ENCODE measurements around the gene DHPS. TPM values are rescaled to one million over a fixed set of nuclear protein-coding genes. Genes with fewer than 3 reads are reported as not detected.

Gene DHPS
- total and polyA plus RNA-seq, 2 experiments from 2014 or later: 50.9 to 68.4 TPM

DNA sequence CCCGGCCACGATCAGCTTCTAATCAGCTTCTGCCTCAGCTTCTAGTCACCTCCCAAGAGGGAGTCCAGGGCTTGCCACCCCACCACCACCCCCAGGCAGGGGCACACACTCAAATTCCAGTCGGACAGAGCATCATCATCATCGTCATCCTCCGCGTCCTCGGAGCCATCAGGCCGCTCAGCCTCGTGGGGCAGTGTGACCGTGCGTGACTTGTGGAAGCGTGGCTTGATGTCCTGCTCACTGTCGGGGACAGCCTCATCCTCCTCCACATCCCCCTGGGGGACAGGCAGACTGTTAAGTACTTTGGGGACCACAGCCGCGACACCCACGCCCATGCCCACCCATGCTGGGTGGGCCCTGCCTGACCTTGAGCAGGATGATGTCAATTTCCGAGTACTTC lies 29.5 kb upstream of the DHPS start:
- H4K20me1 ChIP-seq (ENCODE audit: insufficient read depth): no peaks in the 10 kb centered on the region
- in situ Hi-C loops (cut with MboI): no loop called here
- no peak overlapping the region for H2AFZ ChIP-seq
- H3K4me3 ChIP-seq: no peak overlapping the region
- no peak overlapping the region for H3K4me2 ChIP-seq (ENCODE audit: unreplicated experiment)
- peaks cover 63% of the 10 kb centered on the region for H3K79me2 ChIP-seq (ENCODE audit: insufficient read depth)
- DNase-seq: no peak
- no peaks in the 10 kb centered on the region for H3K27me3 ChIP-seq (replicated peaks; ENCODE audit: insufficient read depth)
- H3K9me3 ChIP-seq (ENCODE audit: low read depth): no peaks in the 10 kb centered on the region
- no peaks in the 10 kb centered on the region for H3K4me1 ChIP-seq (ENCODE audit: insufficient read depth)
- H3K9me2 ChIP-seq (ENCODE audit: insufficient read depth): no peaks in the 10 kb centered on the region
- no peaks in the 10 kb centered on the region for H3F3A ChIP-seq (ENCODE audit: insufficient read depth)
- WGBS, 2 experiments (ENCODE audit: low coverage in 1 of 2, low lambda C conversion rate in 2 of 2, missing lambda C conversion rate in 2 of 2): 86 to 89% methylated on average over 17 of the region's 17 CpGs
- H3K36me3 ChIP-seq (ENCODE audit: low read depth): peaks cover 67% of the 10 kb centered on the region
- H3K9ac ChIP-seq: no peak overlapping the region
- no peak overlapping the region for H3K27ac ChIP-seq
- TF ChIP-seq EZH2phosphoT487 (IDR thresholded peaks at IDR 0.05; ENCODE audit: insufficient read depth, low read depth): no peak
- no peak for TF ChIP-seq EZH2 (IDR thresholded peaks at IDR 0.05; ENCODE audit: insufficient read depth, poor library complexity, severe bottlenecking)

DNA sequence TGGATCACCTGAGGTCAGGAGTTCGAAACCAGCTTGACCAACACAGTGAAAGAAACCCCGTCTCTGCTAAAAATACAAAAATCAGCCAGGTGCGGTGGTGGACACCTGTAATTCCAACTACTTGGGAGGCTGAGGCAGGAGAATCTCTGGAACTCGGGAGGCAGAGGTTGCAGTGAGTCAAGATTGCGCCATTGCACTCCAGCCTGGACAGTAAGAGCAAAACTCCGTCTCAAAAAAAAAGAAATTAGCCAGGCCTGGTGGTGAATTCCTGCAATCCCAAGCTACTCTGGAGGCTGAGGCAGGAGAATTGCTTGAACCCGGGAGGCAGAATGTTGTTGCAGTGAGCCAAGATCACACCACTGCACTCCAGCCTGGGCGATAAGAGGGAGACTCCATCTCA lies 27.0 kb upstream of the DHPS start:
- Histone ChIP-seq H3K27me3 (replicated peaks; ENCODE audit: insufficient read depth) (no peaks in the 10 kb centered on the region), H3K4me3 (no peak overlapping the region), H3K9me2 (ENCODE audit: insufficient read depth) (no peaks in the 10 kb centered on the region), H3K4me1 (ENCODE audit: insufficient read depth) (no peaks in the 10 kb centered on the region), H2AFZ (no peak overlapping the region), H3K9ac (no peak overlapping the region), H3K79me2 (ENCODE audit: insufficient read depth) (peaks cover 38% of the 10 kb centered on the region), H3K4me2 (ENCODE audit: unreplicated experiment) (no peak overlapping the region), H3K27ac (no peak overlapping the region), H3F3A (ENCODE audit: insufficient read depth) (no peaks in the 10 kb centered on the region), H4K20me1 (ENCODE audit: insufficient read depth) (no peaks in the 10 kb centered on the region), H3K36me3 (ENCODE audit: low read depth) (peaks cover 60% of the 10 kb centered on the region), H3K9me3 (ENCODE audit: low read depth) (no peaks in the 10 kb centered on the region)
- no peak for DNase-seq
- WGBS, 2 experiments (ENCODE audit: low coverage in 1 of 2, low lambda C conversion rate in 2 of 2, missing lambda C conversion rate in 2 of 2): 87 to 91% methylated on average over 8 of the region's 8 CpGs
- no peak for TF ChIP-seq EZH2phosphoT487 (IDR thresholded peaks at IDR 0.05; ENCODE audit: insufficient read depth, low read depth)
- no peak for TF ChIP-seq EZH2 (IDR thresholded peaks at IDR 0.05; ENCODE audit: insufficient read depth, poor library complexity, severe bottlenecking)
- in situ Hi-C loops (cut with MboI): no loop called here

DNA sequence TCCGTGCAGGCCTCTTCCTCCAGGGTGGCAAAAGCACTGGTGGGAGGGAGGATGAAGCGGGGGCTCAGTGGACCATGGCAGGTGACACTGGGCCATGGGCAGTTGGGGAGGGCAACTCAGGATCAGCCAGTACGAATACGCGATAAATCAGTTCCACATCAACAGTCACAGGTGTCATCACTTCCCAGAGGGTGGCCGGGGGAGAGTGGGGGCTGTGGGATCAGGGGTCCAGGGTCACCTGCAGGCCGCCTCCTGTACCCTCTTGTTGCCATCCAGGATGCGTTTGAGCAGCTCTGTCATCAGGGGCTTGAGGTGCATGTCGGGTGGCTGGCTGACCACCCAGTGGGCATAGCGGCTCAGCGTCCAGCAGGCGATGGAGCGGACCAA lies 24.6 kb upstream of the DHPS start:
- Histone ChIP-seq H3K36me3 (ENCODE audit: low read depth) (peaks cover 61% of the 10 kb centered on the region), H4K20me1 (ENCODE audit: insufficient read depth) (no peaks in the 10 kb centered on the region), H3K9ac (no peak overlapping the region), H3K4me1 (ENCODE audit: insufficient read depth) (no peaks in the 10 kb centered on the region), H3K27ac (no peak overlapping the region), H3K79me2 (ENCODE audit: insufficient read depth) (peaks cover 21% of the 10 kb centered on the region), H3K4me2 (ENCODE audit: unreplicated experiment) (no peak overlapping the region), H3K9me3 (ENCODE audit: low read depth) (no peaks in the 10 kb centered on the region), H3F3A (ENCODE audit: insufficient read depth) (no peaks in the 10 kb centered on the region), H3K4me3 (no peak overlapping the region), H3K9me2 (ENCODE audit: insufficient read depth) (no peaks in the 10 kb centered on the region), H3K27me3 (replicated peaks; ENCODE audit: insufficient read depth) (no peaks in the 10 kb centered on the region), H2AFZ (no peak overlapping the region)
- in situ Hi-C loops (cut with MboI): no loop called here
- TF ChIP-seq EZH2 (IDR thresholded peaks at IDR 0.05; ENCODE audit: insufficient read depth, poor library complexity, severe bottlenecking): no peak
- 93% methylated on average over 13 of the region's 13 CpGs for WGBS, 2 experiments (ENCODE audit: low coverage in 1 of 2, low lambda C conversion rate in 2 of 2, missing lambda C conversion rate in 2 of 2)
- no peak for DNase-seq

DNA sequence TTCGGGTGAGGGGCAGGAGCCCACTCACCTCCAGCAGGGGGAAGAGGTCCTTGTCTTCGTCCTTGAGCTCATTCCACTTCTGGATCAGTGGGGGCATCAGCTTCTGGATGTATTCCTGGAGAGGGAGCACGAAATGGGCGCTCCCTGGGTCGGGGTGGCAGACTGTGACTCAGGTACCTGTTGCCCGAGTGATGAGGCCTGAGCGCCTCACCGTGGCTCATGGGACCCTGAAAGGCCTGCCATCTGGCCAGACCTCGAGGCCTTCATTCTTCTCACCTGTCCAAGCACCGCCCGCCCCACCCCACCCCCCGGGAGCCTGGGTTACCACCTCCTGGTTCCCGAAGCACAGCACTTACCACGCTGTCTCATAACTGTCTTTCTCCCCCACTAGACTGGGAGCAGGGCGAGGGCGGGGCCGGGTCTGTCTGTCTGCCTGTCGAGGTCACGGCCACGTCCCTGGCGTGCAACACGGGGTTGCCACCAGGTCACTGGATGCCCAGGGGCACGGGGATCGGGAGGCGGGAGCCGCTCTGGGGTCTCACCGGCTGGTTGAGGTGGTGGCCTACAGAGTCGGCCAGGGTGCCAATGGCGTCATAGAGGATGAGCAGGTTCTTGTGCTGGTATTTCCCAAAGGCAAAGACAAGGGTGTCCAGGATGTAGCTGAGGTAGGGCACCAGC lies 24.1 kb upstream of the DHPS start:
- in situ Hi-C loops (cut with MboI): no loop called here
- H3F3A ChIP-seq (ENCODE audit: insufficient read depth): no peaks in the 10 kb centered on the region
- no peak overlapping the region for H3K4me2 ChIP-seq (ENCODE audit: unreplicated experiment)
- H3K4me3 ChIP-seq: no peak overlapping the region
- H4K20me1 ChIP-seq (ENCODE audit: insufficient read depth): no peaks in the 10 kb centered on the region
- DNase-seq: no peak
- H2AFZ ChIP-seq: no peak overlapping the region
- H3K36me3 ChIP-seq (ENCODE audit: low read depth): peaks cover 58% of the 10 kb centered on the region
- WGBS, 2 experiments (ENCODE audit: low coverage in 1 of 2, low lambda C conversion rate in 2 of 2, missing lambda C conversion rate in 2 of 2): 88 to 92% methylated on average over 19 to 29 of the region's 29 CpGs
- no peak overlapping the region for H3K27ac ChIP-seq
- no peak overlapping the region for H3K9ac ChIP-seq
- H3K27me3 ChIP-seq (replicated peaks; ENCODE audit: insufficient read depth): no peaks in the 10 kb centered on the region
- H3K9me3 ChIP-seq (ENCODE audit: low read depth): no peaks in the 10 kb centered on the region
- H3K79me2 ChIP-seq (ENCODE audit: insufficient read depth): peaks cover 18% of the 10 kb centered on the region; the same call in 1 of the 2 replicates
- H3K4me1 ChIP-seq (ENCODE audit: insufficient read depth): no peaks in the 10 kb centered on the region
- no peaks in the 10 kb centered on the region for H3K9me2 ChIP-seq (ENCODE audit: insufficient read depth)
- TF ChIP-seq EZH2phosphoT487 (IDR thresholded peaks at IDR 0.05; ENCODE audit: insufficient read depth, low read depth) (no peak), EZH2 (IDR thresholded peaks at IDR 0.05; ENCODE audit: insufficient read depth, poor library complexity, severe bottlenecking) (no peak)
